Measurements from ENCODE around the gene MMP21. TPM values are rescaled to one million over a fixed set of nuclear protein-coding genes. Genes with fewer than 3 reads are reported as not detected.

The MMP21 gene
- polyA plus RNA-seq (ENCODE audit: low read depth in 6 of 6), result not detected

GRCh38 chr10:125775491-125776106, at the start of gene MMP21:
Gene MMP21, minus strand, starts transcription at chr10:125775821. Its CDS starts 0 bp downstream, at chr10:125775821.
- Mint-ChIP-seq H3K27ac (no peak within 1 kb of the TSS), H3K9me3 (peaks cover 0 to 5% (median 0%) of the 10 kb centered on the region in 7 donors), H3K27me3 (peaks cover 0 to 20% (median 13%) of the 10 kb centered on the region in 3 donors), H3K4me3 (peak within 1 kb of the TSS in 1 of 8 donors; percentile 7), H3K36me3 (peaks cover 0 to 8% of the 10 kb centered on the region in 2 donors), H3K4me1 (no peaks in the 10 kb centered on the region)
- DNase-seq (no peak), ATAC-seq (ENCODE audit: low read depth in 2 of 2) (no peak)

- ATAC-seq (ENCODE audit: low read depth in 2 of 2) (no peak), DNase-seq (no peak)
- Mint-ChIP-seq H3K4me1 (peaks cover 16 to 30% (median 18%) of the 10 kb centered on the region in 3 donors), H3K9me3 (no peaks in the 10 kb centered on the region), H3K4me3 (no peak overlapping the region), H3K36me3 (peaks cover 11 to 18% of the 10 kb centered on the region in 2 donors), H3K27me3 (no peaks in the 10 kb centered on the region), H3K27ac (no peak overlapping the region)
Observed at GRCh38 chr10:125824736-125825135, 49.1 kb upstream of the MMP21 start.

- DNase-seq, result no peak
- Mint-ChIP-seq H3K9me3 (no peaks in the 10 kb centered on the region), H3K36me3 (peaks cover 5 to 18% of the 10 kb centered on the region in 2 donors), H3K27ac (no peak overlapping the region), H3K4me3 (no peak overlapping the region), H3K27me3 (no peaks in the 10 kb centered on the region), H3K4me1 (peaks cover 16 to 30% (median 18%) of the 10 kb centered on the region in 3 donors)
- ATAC-seq (ENCODE audit: low read depth in 2 of 2), result peak in 1 of 2 donors; percentile 2
Observed at GRCh38 chr10:125823663-125824251, 48.1 kb upstream of the MMP21 start.

- ATAC-seq (ENCODE audit: low read depth in 2 of 2) (peak; percentile 79 to 85), DNase-seq (peak; percentile 94)
- peaks cover under 1 to 13% of the 10 kb centered on the region in 2 donors for H3K36me3 Mint-ChIP-seq
- H3K27ac Mint-ChIP-seq, result peak within 1 kb of the TSS; percentile 42 to 89 (median 58)
- H3K4me3 Mint-ChIP-seq, result peak within 1 kb of the TSS in 4 of 8 donors; percentile 81 to 95 (median 87)
- H3K4me1 Mint-ChIP-seq, result peaks cover 13 to 30% (median 14%) of the 10 kb centered on the region in 3 donors
- H3K9me3 Mint-ChIP-seq, result no peaks in the 10 kb centered on the region
- H3K27me3 Mint-ChIP-seq, result no peaks in the 10 kb centered on the region
Observed at GRCh38 chr10:125822878-125823662, 47.4 kb upstream of the MMP21 start, which contains the start of the genes BCCIP and UROS. Gene BCCIP, plus strand, starts transcription at chr10:125823546. Its CDS starts 12 bp downstream, at chr10:125823558. Gene UROS, minus strand, starts transcription at chr10:125823258. Its CDS starts 6,759 bp downstream, at chr10:125816499.

- Mint-ChIP-seq H3K4me1 (peaks cover 11 to 18% (median 12%) of the 10 kb centered on the region in 3 donors), H3K4me3 (peak overlapping the region in 3 of 8 donors; percentile 25 to 74 (median 61)), H3K9me3 (no peaks in the 10 kb centered on the region), H3K27ac (peak overlapping the region in 1 of 6 donors; percentile 6), H3K36me3 (no peaks in the 10 kb centered on the region), H3K27me3 (no peaks in the 10 kb centered on the region)
- DNase-seq (no peak), ATAC-seq (ENCODE audit: low read depth in 2 of 2) (no peak)
Observed at GRCh38 chr10:125820701-125821100, 45.1 kb upstream of the MMP21 start.

GRCh38 chr10:125817337-125817946, 41.8 kb upstream of the MMP21 start:
- Mint-ChIP-seq H3K4me3 (no peak overlapping the region), H3K27me3 (no peaks in the 10 kb centered on the region), H3K9me3 (no peaks in the 10 kb centered on the region), H3K4me1 (peaks cover 11 to 14% (median 11%) of the 10 kb centered on the region in 3 donors), H3K27ac (no peak overlapping the region), H3K36me3 (peaks cover 16 to 17% of the 10 kb centered on the region in 2 donors)
- ATAC-seq (ENCODE audit: low read depth in 2 of 2) (no peak), DNase-seq (no peak)

- ATAC-seq (ENCODE audit: low read depth in 2 of 2), result no peak
- H3K4me1 Mint-ChIP-seq, result peaks cover 2 to 8% (median 8%) of the 10 kb centered on the region in 3 donors
- H3K27ac Mint-ChIP-seq, result peak overlapping the region in 1 of 6 donors; percentile 93
- no peaks in the 10 kb centered on the region for H3K9me3 Mint-ChIP-seq
- no peaks in the 10 kb centered on the region for H3K27me3 Mint-ChIP-seq
- peak overlapping the region in 1 of 8 donors; percentile 7 for H3K4me3 Mint-ChIP-seq
- no peak for DNase-seq
- H3K36me3 Mint-ChIP-seq, result peaks cover 17 to 20% of the 10 kb centered on the region in 2 donors
Observed at GRCh38 chr10:125816548-125816947, 40.9 kb upstream of the MMP21 start.

GRCh38 chr10:125815764-125816163, 40.1 kb upstream of the MMP21 start:
- no peaks in the 10 kb centered on the region for H3K9me3 Mint-ChIP-seq
- H3K27ac Mint-ChIP-seq, result peak overlapping the region in 1 of 6 donors; percentile 47

GRCh38 chr10:125812128-125812750, 36.6 kb upstream of the MMP21 start:
- Mint-ChIP-seq H3K4me3 (no peak overlapping the region), H3K9me3 (no peaks in the 10 kb centered on the region), H3K4me1 (no peaks in the 10 kb centered on the region), H3K36me3 (peaks cover 30 to 33% of the 10 kb centered on the region in 2 donors), H3K27ac (no peak overlapping the region), H3K27me3 (no peaks in the 10 kb centered on the region)
- no peak for ATAC-seq (ENCODE audit: low read depth in 2 of 2)
- no peak for DNase-seq

More at GRCh38 chr10:125815764-125816163, 40.1 kb upstream of the MMP21 start:
- DNase-seq (no peak), ATAC-seq (ENCODE audit: low read depth in 2 of 2) (no peak)
- Mint-ChIP-seq H3K4me3 (no peak overlapping the region), H3K36me3 (peaks cover 22% of the 10 kb centered on the region in 2 donors), H3K27me3 (no peaks in the 10 kb centered on the region), H3K4me1 (peaks cover 0 to 1% (median under 1%) of the 10 kb centered on the region in 3 donors)

GRCh38 chr10:125811251-125811650, 35.6 kb upstream of the MMP21 start:
- H3K27me3 Mint-ChIP-seq, result no peaks in the 10 kb centered on the region

GRCh38 chr10:125808047-125808446, 32.4 kb upstream of the MMP21 start:
- no peaks in the 10 kb centered on the region for H3K4me1 Mint-ChIP-seq
- DNase-seq (no peak), ATAC-seq (ENCODE audit: low read depth in 2 of 2) (no peak)
- H3K4me3 Mint-ChIP-seq, result no peak overlapping the region
- no peak overlapping the region for H3K27ac Mint-ChIP-seq
- no peaks in the 10 kb centered on the region for H3K9me3 Mint-ChIP-seq
- H3K27me3 Mint-ChIP-seq, result no peaks in the 10 kb centered on the region
- H3K36me3 Mint-ChIP-seq, result peaks cover 18 to 30% of the 10 kb centered on the region in 2 donors

More at GRCh38 chr10:125811251-125811650, 35.6 kb upstream of the MMP21 start:
- Mint-ChIP-seq H3K36me3 (peaks cover 33 to 37% of the 10 kb centered on the region in 2 donors), H3K9me3 (no peaks in the 10 kb centered on the region), H3K4me3 (no peak overlapping the region), H3K4me1 (no peaks in the 10 kb centered on the region), H3K27ac (no peak overlapping the region)
- DNase-seq (no peak), ATAC-seq (ENCODE audit: low read depth in 2 of 2) (no peak)

GRCh38 chr10:125802739-125803138, 27.1 kb upstream of the MMP21 start:
- Mint-ChIP-seq H3K9me3 (no peaks in the 10 kb centered on the region), H3K36me3 (peaks cover 16 to 17% of the 10 kb centered on the region in 2 donors), H3K4me1 (no peaks in the 10 kb centered on the region), H3K27me3 (no peaks in the 10 kb centered on the region), H3K27ac (no peak overlapping the region), H3K4me3 (no peak overlapping the region)
- no peak for ATAC-seq (ENCODE audit: low read depth in 2 of 2)
- DNase-seq, result no peak
